VCaP (cell line): Measurements from ENCODE around the gene RPRD1B.
A peak's percentile ranks its signal among the peaks of the same experiment; 100 is the strongest.

Experiments used
- H3K27ac ChIP-seq: fragments of 450-650 bp; 2 replicates; pipeline ENCODE4 v1.5.1; 2017
- TF ChIP-seq, protein P1 (sequence below): fragments of 450-650 bp; conservative IDR thresholded peaks from 2 replicates; pipeline ENCODE4 v1.5.1; 2017; ENCODE audit warnings: mild to moderate bottlenecking, moderate library complexity

Gene RPRD1B

DNA sequence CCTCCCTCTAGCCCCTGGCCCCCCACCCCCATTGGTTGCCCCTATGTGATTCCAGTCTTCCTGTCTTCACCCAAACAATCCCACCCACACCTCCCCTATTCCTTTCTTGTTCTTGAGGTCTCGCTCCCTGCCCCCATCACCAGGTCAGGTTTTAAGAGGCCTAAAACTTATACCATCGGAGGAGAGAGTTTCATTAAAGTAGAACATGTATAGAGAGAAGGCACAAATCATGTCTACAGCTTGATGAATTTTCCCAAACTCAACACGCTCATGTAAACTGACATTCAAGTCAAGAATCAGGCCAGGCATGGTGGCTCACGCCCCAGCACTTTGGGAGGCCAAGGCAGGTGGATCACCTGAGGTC is 87.1 kb downstream of the RPRD1B start:
- H3K27ac ChIP-seq: no peak overlapping the region
- TF ChIP-seq, protein P1, sequence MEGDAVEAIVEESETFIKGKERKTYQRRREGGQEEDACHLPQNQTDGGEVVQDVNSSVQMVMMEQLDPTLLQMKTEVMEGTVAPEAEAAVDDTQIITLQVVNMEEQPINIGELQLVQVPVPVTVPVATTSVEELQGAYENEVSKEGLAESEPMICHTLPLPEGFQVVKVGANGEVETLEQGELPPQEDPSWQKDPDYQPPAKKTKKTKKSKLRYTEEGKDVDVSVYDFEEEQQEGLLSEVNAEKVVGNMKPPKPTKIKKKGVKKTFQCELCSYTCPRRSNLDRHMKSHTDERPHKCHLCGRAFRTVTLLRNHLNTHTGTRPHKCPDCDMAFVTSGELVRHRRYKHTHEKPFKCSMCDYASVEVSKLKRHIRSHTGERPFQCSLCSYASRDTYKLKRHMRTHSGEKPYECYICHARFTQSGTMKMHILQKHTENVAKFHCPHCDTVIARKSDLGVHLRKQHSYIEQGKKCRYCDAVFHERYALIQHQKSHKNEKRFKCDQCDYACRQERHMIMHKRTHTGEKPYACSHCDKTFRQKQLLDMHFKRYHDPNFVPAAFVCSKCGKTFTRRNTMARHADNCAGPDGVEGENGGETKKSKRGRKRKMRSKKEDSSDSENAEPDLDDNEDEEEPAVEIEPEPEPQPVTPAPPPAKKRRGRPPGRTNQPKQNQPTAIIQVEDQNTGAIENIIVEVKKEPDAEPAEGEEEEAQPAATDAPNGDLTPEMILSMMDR: no peak

DNA sequence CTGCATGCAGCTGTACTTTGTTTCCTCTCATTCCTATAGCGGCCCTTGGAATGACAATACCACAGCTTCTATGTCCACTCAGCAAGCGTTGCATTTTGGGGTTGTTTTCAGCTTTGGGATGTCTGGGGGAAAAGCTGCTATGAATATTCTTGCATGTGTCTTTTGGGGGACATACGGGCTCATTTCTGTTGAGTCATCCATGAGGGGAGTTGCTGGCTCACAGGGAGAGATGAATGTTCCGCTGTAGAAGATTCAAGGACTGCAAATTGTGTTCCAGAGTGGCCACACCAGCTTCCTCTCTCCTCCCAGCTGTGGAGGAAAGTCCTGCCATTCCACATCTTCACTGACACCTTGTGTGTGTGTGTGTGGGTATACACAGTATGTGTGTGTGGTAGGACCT is 88.2 kb downstream of the RPRD1B start:
- TF ChIP-seq, protein P1: no peak
- no peak overlapping the region for H3K27ac ChIP-seq

DNA sequence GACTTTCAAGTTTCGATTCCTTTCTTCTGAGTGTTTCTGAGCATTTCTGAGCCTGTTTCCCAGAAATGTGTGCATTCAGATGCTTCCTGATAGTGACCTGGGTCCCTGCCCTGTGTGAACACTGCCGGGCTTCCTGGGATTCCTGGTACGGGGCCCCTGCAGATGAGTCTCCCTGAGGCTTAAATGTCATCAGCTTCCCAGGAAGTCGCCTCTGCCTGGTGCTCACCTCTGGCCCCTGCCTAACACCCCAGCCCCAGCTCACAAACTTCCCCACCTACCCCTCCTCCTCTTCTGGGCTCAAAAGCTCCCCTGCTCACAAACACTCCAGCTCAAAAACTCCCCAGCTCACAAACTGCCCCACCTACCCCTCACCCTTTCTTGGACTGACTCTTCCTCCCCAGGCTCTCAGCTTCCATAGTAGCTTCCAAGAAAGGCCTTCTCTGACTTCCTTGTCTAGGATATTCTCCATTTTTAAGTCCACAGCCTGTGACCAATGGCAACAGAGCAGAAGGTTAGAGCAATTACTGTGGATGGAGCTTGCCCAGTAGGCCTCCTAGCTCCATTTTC is 89.6 kb downstream of the RPRD1B start:
- TF ChIP-seq, protein P1: no peak
- H3K27ac ChIP-seq: peak overlapping the region; percentile 50

DNA sequence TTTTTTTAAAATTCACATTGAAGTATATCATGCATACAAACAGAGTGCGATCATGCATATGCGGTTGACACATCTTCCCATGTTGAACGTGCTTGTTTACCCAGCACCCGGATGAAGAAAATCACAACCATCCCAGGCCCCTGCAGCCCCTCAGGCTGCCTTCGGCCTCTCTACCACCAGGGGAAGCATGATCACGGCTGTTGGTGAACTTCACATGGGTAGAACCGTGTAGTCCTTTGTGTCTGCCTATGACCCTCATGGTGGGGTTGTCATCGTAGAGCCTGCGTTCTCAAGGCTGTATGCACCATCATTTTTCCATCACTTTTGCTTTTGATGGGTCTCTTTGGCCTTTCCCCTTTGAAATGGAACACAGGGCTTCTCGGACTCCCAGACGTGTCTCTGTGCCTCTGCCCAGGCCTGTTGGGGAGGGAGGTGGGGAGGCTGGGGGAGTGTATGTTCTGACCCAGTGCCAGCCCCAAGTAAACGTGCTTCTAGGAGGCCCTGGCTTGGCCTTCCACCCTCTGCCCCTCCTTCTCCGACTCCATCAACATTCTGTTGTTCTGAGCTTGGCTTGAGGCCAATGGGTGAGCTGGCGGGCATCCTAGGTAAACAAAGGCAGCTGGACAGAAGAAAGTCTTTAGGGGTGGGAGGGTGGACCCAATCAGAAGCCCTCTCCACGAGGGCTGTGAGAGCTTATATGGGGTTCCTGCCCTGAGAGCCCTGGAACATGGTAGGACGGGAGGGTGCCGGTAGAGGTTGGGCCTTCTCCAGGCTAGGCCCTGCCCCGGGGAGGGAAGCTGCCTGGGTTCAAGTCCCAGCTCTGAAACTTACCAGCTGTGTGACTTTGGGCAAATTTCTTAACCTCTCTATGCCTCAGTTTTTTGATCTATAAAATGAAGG is 91.9 kb downstream of the RPRD1B start:
- TF ChIP-seq, protein P1: no peak
- peak overlapping the region; percentile 78 for H3K27ac ChIP-seq

DNA sequence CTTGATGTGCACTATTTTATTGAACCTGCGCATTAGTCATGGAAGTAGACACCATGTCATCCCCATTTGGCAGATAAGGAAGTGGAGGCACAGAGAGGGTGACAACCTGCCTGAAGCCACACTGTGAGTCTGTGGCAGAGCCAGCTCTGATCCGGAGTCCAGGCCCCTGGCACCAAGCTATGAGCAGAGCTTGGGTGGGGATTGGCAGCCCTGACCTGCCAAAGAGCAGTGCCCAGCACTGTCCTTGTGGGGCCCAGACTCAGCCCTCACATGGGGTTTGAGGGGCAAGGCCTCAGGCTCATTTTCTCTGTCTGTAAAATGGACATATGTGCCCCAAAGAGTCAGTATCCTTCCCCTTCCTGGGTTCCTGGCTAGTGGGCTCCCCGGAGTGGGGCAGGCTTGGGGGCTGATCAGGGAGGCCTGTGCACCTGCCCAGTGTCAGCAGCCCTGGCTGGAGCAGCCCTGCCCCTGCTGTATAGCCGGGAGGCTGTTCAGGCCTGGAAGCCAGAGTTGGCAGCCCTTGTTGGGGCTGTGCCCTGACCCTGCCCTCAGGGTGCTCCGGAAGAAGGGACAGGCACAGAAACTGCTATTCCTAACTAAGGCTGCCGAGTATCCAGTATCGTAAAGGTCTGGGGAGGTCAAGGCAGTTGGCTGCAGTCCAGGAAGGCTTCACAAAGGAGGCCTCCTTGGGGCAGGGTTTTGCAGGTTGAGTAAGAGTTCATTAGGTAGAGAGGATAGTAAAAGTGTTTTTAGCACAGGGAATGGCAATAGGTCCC is 92.8 kb downstream of the RPRD1B start:
- H3K27ac ChIP-seq: peak overlapping the region; percentile 78
- TF ChIP-seq, protein P1: no peak

DNA sequence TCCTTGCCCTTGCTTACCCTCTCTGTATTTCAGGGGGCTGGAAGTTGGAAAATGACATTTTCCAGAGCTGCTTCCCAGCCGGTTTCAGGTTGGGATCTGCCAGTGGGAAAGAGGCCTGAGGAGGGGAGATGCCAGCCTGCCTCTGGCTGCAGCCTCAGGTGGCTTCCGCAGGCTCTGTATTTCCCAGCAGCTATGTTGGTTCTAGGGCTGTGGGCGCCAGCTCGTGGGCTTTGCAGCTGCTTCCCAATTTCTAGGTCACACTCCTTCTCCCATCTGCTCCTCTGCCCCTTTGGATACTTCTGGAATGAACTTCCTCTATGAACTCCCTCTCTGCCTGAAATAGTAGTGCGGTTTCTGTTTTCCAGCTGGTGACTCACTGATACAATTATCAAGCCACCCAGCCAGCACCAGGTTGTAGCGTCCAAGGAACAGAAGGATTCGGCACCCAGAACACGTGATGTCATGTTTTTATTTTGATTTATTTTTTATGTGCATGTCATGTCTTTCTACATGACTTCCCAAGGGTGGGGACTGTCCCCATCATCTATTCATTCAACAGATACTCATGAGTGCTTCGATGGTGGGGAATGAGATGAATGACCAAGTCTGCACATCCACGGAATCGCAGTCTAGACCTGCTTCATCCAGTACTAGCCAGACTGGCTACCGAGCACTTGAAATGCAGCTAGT is 93.5 kb downstream of the RPRD1B start:
- H3K27ac ChIP-seq: peak overlapping the region; percentile 78
- TF ChIP-seq, protein P1: no peak
